Type B pancreatic cell (in vitro differentiated cells): ENCODE data around the gene NR0B1. TPM values are rescaled to one million over a fixed set of nuclear protein-coding genes. Genes with fewer than 3 reads are reported as not detected.

Source experiments
- DNase-seq: peaks from one replicate; pipeline ENCODE4 v3.0.0; 2021; ENCODE audit warnings: mixed read lengths; ENCODE audit not compliant: unreplicated experiment; ENCODE audit errors: extremely low spot score
- H3K27ac Mint-ChIP-seq: 2 replicates; pipeline ENCODE4 v1.8.0; 2021; ENCODE audit warnings: mild to moderate bottlenecking, mixed read lengths
- H3K27me3 Mint-ChIP-seq: 2 replicates; pipeline ENCODE4 v1.8.0; 2021; ENCODE audit warnings: mixed read lengths
- H3K36me3 Mint-ChIP-seq: 2 replicates; pipeline ENCODE4 v1.8.0; 2021; ENCODE audit warnings: mixed read lengths
- H3K4me1 Mint-ChIP-seq: one replicate; pipeline ENCODE4 v1.8.0; 2021; ENCODE audit warnings: mixed read lengths; ENCODE audit not compliant: unreplicated experiment
- H3K4me3 Mint-ChIP-seq: 2 replicates; pipeline ENCODE4 v1.8.0; 2021; ENCODE audit warnings: mild to moderate bottlenecking, mixed read lengths
- H3K9me3 Mint-ChIP-seq: 2 replicates; pipeline ENCODE4 v1.8.0; 2021; ENCODE audit warnings: mixed read lengths
- total RNA-seq: library from RNA; stranded (reverse); gene quantifications from 2 replicates; pipeline ENCODE4 v1.2.1, GENCODE V29; 2021; ENCODE audit warnings: low replicate concordance
- TF ChIP-seq, protein P1 (sequence below): fragments of 200-600 bp; sonication (generic); conservative IDR thresholded peaks from 2 replicates; pipeline ENCODE4 v1.5.0; 2021; ENCODE audit warnings: antibody characterized with exemption, mild to moderate bottlenecking

NR0B1 gene
- total RNA-seq, 1 donor from 2014 or later = 14.1 TPM

DNA sequence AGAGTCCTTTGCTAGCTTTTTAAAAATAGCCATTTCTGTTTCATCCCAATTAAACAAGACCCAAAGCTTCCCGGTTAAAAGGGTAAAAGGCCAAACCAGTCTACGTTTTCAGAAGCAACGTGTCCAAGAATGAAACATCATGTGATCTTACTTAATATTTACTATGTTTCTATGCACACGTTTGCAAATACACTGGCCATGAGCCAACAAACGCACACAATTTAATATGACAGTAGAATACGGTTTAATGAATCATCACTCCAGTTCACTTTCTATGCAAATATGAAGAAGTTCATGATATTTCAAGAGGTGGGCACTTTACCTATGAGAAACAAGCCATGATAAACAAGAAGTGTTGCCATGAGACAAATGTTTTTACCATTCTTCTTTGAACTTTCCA, 4.3 kb downstream of the NR0B1 start:
- Mint-ChIP-seq H3K36me3 (no peaks in the 10 kb centered on the region), H3K27ac (no peak overlapping the region), H3K4me1 (peaks cover 29% of the 10 kb centered on the region), H3K4me3 (no peak overlapping the region), H3K9me3 (no peaks in the 10 kb centered on the region), H3K27me3 (peaks cover 25% of the 10 kb centered on the region)
- no peak for DNase-seq
- TF ChIP-seq, protein P1, sequence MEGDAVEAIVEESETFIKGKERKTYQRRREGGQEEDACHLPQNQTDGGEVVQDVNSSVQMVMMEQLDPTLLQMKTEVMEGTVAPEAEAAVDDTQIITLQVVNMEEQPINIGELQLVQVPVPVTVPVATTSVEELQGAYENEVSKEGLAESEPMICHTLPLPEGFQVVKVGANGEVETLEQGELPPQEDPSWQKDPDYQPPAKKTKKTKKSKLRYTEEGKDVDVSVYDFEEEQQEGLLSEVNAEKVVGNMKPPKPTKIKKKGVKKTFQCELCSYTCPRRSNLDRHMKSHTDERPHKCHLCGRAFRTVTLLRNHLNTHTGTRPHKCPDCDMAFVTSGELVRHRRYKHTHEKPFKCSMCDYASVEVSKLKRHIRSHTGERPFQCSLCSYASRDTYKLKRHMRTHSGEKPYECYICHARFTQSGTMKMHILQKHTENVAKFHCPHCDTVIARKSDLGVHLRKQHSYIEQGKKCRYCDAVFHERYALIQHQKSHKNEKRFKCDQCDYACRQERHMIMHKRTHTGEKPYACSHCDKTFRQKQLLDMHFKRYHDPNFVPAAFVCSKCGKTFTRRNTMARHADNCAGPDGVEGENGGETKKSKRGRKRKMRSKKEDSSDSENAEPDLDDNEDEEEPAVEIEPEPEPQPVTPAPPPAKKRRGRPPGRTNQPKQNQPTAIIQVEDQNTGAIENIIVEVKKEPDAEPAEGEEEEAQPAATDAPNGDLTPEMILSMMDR = no peak

DNA sequence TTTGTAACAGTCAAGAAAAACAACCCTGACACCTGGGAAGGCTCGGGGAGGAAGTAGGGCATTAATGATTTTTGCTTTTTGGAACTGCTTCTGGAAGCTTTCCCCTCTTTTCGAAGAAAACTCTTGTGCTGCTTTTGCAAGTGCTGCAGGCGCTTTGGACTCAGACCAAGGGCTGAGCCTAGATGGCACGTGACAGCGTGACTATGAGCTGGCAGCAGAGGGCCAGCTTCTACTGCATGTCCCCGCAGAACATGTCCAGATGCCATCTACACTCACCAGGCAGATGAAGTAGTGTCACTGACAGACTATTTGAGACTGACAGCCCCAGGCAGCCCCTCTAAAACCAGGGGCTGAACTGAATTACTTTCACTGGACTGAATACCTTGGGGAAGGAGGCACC, 6.2 kb downstream of the NR0B1 start:
- DNase-seq = no peak
- Mint-ChIP-seq H3K9me3 (no peaks in the 10 kb centered on the region), H3K4me3 (no peak overlapping the region), H3K36me3 (no peaks in the 10 kb centered on the region), H3K4me1 (peaks cover 29% of the 10 kb centered on the region), H3K27ac (no peak overlapping the region), H3K27me3 (peaks cover 17% of the 10 kb centered on the region)
- TF ChIP-seq, protein P1 = no peak

DNA sequence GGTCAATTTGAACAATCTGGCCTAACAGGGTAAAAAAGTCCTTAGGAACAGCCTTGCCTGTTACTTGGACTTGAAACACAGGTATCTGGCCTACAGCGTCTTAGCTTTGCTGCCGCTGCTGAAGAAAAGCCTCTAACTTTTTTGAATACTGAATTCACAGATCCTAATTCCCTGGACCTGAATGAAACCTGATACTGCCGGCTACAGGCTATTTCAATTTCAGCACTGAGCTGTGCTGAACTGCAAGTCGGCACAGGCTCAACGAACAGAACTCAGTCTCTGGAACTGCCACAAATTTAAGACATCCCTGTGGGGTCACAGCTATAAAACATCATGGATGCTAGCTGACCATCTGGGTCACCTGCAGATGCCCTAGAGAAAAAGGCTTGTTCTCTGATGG, 7.2 kb downstream of the NR0B1 start:
- Mint-ChIP-seq H3K27me3 (peaks cover 7% of the 10 kb centered on the region), H3K27ac (no peak overlapping the region), H3K4me1 (peaks cover 29% of the 10 kb centered on the region), H3K9me3 (no peaks in the 10 kb centered on the region), H3K4me3 (peak overlapping the region; percentile 11), H3K36me3 (no peaks in the 10 kb centered on the region)
- TF ChIP-seq, protein P1 = no peak
- DNase-seq = no peak

DNA sequence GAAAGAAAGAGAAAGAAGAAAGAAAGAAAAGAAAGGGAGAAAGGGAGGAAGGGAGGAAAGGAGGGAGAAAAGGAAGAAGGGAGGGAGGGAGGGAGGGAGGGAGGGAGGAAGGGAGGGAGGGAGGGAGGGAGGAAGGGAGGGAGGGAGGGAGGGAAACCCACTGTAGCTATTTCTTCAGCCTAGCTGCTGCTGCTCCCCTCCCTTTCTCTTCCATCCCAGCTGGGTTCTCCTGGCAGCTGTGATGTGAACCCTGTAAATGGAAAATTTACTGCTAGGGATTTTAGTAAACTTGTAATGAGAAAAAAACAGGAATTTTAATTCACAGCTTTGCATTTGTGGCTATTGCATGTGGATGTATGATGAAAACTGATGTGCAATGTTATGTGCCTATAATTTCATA, 8.0 kb downstream of the NR0B1 start:
- H3K27me3 Mint-ChIP-seq = peaks cover 3% of the 10 kb centered on the region
- H3K9me3 Mint-ChIP-seq = no peaks in the 10 kb centered on the region
- no peak for DNase-seq
- TF ChIP-seq, protein P1 = no peak
- no peaks in the 10 kb centered on the region for H3K36me3 Mint-ChIP-seq
- H3K4me1 Mint-ChIP-seq = peaks cover 29% of the 10 kb centered on the region
- H3K27ac Mint-ChIP-seq = no peak overlapping the region
- no peak overlapping the region for H3K4me3 Mint-ChIP-seq

DNA sequence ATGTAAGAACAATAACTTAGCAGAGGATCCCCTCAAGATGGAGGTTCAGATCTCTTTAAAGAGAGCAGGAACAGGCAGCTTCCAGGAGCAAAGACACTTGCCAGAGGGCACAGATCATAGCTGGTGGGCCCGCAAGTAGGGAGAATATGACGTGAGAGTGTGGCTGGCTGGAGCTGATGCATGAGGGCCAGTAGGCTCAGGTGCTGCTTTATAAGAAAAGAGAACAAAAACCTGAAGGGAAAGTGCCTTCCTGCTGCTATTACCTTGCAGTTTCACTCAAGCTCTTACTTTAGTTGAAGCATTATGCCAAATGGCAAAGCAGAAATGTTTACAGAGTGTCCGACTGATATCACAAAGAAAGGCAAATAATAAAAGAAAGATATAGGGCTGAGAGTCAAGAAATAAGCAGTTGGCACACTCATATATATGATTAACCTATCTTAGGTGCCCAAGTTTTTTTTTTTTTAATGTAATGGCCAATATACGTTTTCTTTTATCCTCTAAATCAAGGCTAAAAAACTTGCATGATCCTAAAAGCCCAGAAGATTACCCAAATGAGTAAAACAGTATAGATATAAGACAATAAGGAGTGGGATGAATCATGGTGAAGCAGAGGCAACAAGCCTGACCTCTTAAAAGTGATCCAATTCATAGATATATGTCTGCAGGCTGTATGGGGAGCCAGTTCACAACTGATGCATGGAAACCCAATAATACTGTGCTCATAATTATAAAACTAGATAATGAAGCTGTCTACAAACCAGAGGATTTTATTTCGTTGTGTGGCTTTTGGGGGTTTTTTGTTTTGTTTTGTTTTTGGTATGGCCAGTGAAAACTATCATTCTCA, 12.6 kb downstream of the NR0B1 start:
- H3K4me1 Mint-ChIP-seq = peaks cover 8% of the 10 kb centered on the region

More for the DNA sequence above, 12.6 kb downstream of the NR0B1 start:
- H3K4me3 Mint-ChIP-seq = no peak overlapping the region
- H3K27ac Mint-ChIP-seq = no peak overlapping the region
- TF ChIP-seq, protein P1 = no peak
- H3K36me3 Mint-ChIP-seq = no peaks in the 10 kb centered on the region
- H3K27me3 Mint-ChIP-seq = no peaks in the 10 kb centered on the region
- no peaks in the 10 kb centered on the region for H3K9me3 Mint-ChIP-seq
- no peak for DNase-seq
